HEK293 (cell line): Measurements from ENCODE around the gene TYROBP.
A peak's percentile ranks its signal among the peaks of the same experiment; 100 is the strongest.

ENCODE experiments used
- CTCF ChIA-PET: fragments of 350-600 bp; formaldehyde crosslinking; extraction: SDS; loops from one replicate; lab custom pipeline; 2021; ENCODE audit warnings: antibody characterized with exemption; lab: Yijun Ruan, JAX
- POLR2A ChIA-PET: fragments of 300-600 bp; formaldehyde crosslinking; extraction: SDS; loops from one replicate; lab custom pipeline; 2020; ENCODE audit warnings: antibody characterized with exemption, inconsistent platforms; lab: Yijun Ruan, JAX
- H3K27ac ChIP-seq: fragments of 200-500 bp; sonication (Bioruptor generic); 2 replicates; pipeline ENCODE4 v1.5.1; 2014; ENCODE audit warnings: low read depth, low read length, control low read depth, inconsistent platforms; ENCODE audit errors: extremely low read depth
- H3K36me3 ChIP-seq, 2 experiments: fragments of 200-500 bp in 1 of 2; sonication (Bioruptor generic) in 1 of 2; 1 replicate in 1 of 2; 2 replicates in 1 of 2; pipeline ENCODE4 v1.5.1; 2014 to 2017; ENCODE audit warnings: inconsistent platforms in 2 of 2, low read length in 2 of 2; ENCODE audit not compliant: control insufficient read depth in 2 of 2, insufficient read depth in 1 of 2
- H3K4me1 ChIP-seq: fragments of 200-500 bp; sonication (Bioruptor generic); 2 replicates; pipeline ENCODE4 v1.5.1; 2014; ENCODE audit warnings: mild to moderate bottlenecking, low read length, inconsistent platforms; ENCODE audit not compliant: control insufficient read depth, insufficient read depth
- H3K4me3 ChIP-seq: 2 replicates; pipeline ENCODE4 v1.5.1; 2011; ENCODE audit warnings: low read depth, mild to moderate bottlenecking, control low read depth, low read length, moderate library complexity
- H3K9me3 ChIP-seq: fragments of 200-500 bp; sonication (Bioruptor generic); 2 replicates; pipeline ENCODE4 v1.5.1; 2014; ENCODE audit warnings: low read depth, low read length, inconsistent platforms; ENCODE audit not compliant: control insufficient read depth, insufficient read depth
- MYNN ChIP-seq: fragments of 450-650 bp; formaldehyde crosslinking; IDR thresholded peaks from 2 replicates; pipeline ENCODE4 v1.5.1; 2016; ENCODE audit warnings: missing biosample characterization, missing genetic modification characterization, borderline replicate concordance
- PBX3 ChIP-seq: sonication (generic); formaldehyde crosslinking; IDR thresholded peaks from 2 replicates; pipeline ENCODE4 v1.8.1; 2022; ENCODE audit warnings: mild to moderate bottlenecking, moderate library complexity, missing genetic modification reagents
- PRDM1 ChIP-seq: fragments of 450-650 bp; formaldehyde crosslinking; IDR thresholded peaks from 2 replicates; pipeline ENCODE4; 2016; ENCODE audit warnings: missing biosample characterization, missing genetic modification characterization
- ZIC2 ChIP-seq: fragments of 450-650 bp; formaldehyde crosslinking; IDR thresholded peaks from 2 replicates; pipeline ENCODE4 v1.5.1; 2016; ENCODE audit warnings: missing biosample characterization, missing genetic modification characterization
- ZNF335 ChIP-seq: fragments of 450-650 bp; formaldehyde crosslinking; conservative IDR thresholded peaks from 2 replicates; pipeline ENCODE4 v1.5.1; 2016; ENCODE audit warnings: missing biosample characterization, missing genetic modification characterization
- ZNF341 ChIP-seq: fragments of 450-650 bp; formaldehyde crosslinking; IDR thresholded peaks from 2 replicates; pipeline ENCODE4; 2016; ENCODE audit warnings: low read depth, missing biosample characterization, missing genetic modification characterization
- ZNF510 ChIP-seq: fragments of 450-650 bp; formaldehyde crosslinking; IDR thresholded peaks from 2 replicates; pipeline ENCODE4 v1.5.1; 2018; ENCODE audit warnings: mild to moderate bottlenecking, missing genetic modification characterization, missing biosample characterization; ENCODE audit not compliant: insufficient replicate concordance
- ZNF658 ChIP-seq: fragments of 450-650 bp; formaldehyde crosslinking; IDR thresholded peaks from 2 replicates; pipeline ENCODE4; 2016; ENCODE audit warnings: missing biosample characterization, missing genetic modification characterization
- ZNF664 ChIP-seq: fragments of 450-650 bp; formaldehyde crosslinking; IDR thresholded peaks from 2 replicates; pipeline ENCODE4 v1.5.1; 2016; ENCODE audit warnings: missing biosample characterization, missing genetic modification characterization
- ZNF747 ChIP-seq: fragments of 450-650 bp; formaldehyde crosslinking; IDR thresholded peaks from 2 replicates; pipeline ENCODE4 v1.5.1; 2016; ENCODE audit warnings: missing biosample characterization, missing genetic modification characterization
- TF ChIP-seq, protein P1 (sequence below): fragments of 450-650 bp; formaldehyde crosslinking; IDR thresholded peaks from 2 replicates; pipeline ENCODE4 v1.5.1; 2016; ENCODE audit warnings: missing biosample characterization, missing genetic modification characterization

The TYROBP gene

GRCh38 chr19:35943321-35944301 is 35.5 kb upstream of the TYROBP start (continued):
- no peak for TF ChIP-seq PBX3 (CRISPR knock-in tag)
- peak; percentile 91 for TF ChIP-seq ZNF664 (tag by site-specific recombination)
- TF ChIP-seq MYNN: no peak

DNA sequence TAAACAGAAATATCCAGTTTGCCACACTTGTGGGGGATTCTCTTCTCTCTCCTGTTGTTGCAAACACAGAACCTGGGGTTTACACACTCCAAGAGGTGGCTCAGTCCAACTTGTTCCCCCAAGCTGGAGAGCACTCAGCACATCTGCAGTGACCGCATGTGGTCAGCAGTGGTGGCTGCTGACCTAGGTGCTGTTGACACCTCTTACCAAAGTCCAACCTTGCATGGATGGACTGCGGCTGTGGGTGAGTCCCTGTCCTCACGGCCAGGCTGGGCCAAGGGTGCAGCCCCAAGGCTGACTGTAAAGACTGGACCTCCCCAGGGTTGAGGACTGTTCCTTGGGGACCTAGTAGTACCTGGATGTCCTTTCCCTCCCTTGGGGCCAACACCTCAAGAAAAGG is 34.1 kb upstream of the TYROBP start:
- peaks cover 37 to 48% of the 10 kb centered on the region in 2 experiments for H3K36me3 ChIP-seq
- CTCF ChIA-PET: interaction anchor here (0.6 to 1.1 kb wide), 2 partner anchors 16 to 647 kb away, joined by 3 read pairs; no protein-coding TSS in a partner anchor
- H3K9me3 ChIP-seq: no peaks in the 10 kb centered on the region
- POLR2A ChIA-PET: interaction anchor here (1.7 to 1.8 kb wide), 2 partner anchors 11 to 72 kb away, joined by 3 to 6 read pairs; partner anchors contain the start of gene ALKBH6
- H3K4me3 ChIP-seq: no peak overlapping the region
- peaks cover 13% of the 10 kb centered on the region for H3K4me1 ChIP-seq
- TF ChIP-seq, protein P1, sequence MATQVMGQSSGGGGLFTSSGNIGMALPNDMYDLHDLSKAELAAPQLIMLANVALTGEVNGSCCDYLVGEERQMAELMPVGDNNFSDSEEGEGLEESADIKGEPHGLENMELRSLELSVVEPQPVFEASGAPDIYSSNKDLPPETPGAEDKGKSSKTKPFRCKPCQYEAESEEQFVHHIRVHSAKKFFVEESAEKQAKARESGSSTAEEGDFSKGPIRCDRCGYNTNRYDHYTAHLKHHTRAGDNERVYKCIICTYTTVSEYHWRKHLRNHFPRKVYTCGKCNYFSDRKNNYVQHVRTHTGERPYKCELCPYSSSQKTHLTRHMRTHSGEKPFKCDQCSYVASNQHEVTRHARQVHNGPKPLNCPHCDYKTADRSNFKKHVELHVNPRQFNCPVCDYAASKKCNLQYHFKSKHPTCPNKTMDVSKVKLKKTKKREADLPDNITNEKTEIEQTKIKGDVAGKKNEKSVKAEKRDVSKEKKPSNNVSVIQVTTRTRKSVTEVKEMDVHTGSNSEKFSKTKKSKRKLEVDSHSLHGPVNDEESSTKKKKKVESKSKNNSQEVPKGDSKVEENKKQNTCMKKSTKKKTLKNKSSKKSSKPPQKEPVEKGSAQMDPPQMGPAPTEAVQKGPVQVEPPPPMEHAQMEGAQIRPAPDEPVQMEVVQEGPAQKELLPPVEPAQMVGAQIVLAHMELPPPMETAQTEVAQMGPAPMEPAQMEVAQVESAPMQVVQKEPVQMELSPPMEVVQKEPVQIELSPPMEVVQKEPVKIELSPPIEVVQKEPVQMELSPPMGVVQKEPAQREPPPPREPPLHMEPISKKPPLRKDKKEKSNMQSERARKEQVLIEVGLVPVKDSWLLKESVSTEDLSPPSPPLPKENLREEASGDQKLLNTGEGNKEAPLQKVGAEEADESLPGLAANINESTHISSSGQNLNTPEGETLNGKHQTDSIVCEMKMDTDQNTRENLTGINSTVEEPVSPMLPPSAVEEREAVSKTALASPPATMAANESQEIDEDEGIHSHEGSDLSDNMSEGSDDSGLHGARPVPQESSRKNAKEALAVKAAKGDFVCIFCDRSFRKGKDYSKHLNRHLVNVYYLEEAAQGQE (tag by site-specific recombination): 0 out of 2 replicates have a peak, but pooled peaks have one; percentile 38
- TF ChIP-seq ZNF658 (tag by site-specific recombination): no peak
- H3K27ac ChIP-seq: no peak overlapping the region

GRCh38 chr19:35940839-35941238 is 32.7 kb upstream of the TYROBP start:
- TF ChIP-seq ZNF664 (tag by site-specific recombination) (peak; percentile 70; the same call in 1 of the 2 replicates), ZNF747 (tag by site-specific recombination) (no peak), PRDM1 (tag by site-specific recombination) (peak; percentile 73), ZNF341 (tag by site-specific recombination) (no peak), ZNF335 (tag by site-specific recombination) (no peak)
- Histone ChIP-seq H3K4me1 (peaks cover 22% of the 10 kb centered on the region), H3K4me3 (no peak overlapping the region), H3K9me3 (no peaks in the 10 kb centered on the region; the same call in 1 of the 2 replicates), H3K27ac (0 out of 2 replicates have a peak overlapping the region, but pooled peaks have one; percentile 24), H3K36me3 (peaks cover 37 to 48% of the 10 kb centered on the region in 2 experiments)
- CTCF ChIA-PET: interaction anchor here (0.5 to 1.5 kb wide), 4 partner anchors 8 to 55 kb away, joined by 3 to 7 read pairs (median 4); no protein-coding TSS in a partner anchor
- POLR2A ChIA-PET: interaction anchor here (1.8 kb wide), 1 partner anchor 10 kb away, joined by 6 read pairs; no protein-coding TSS in a partner anchor

GRCh38 chr19:35940078-35940775 is 32.1 kb upstream of the TYROBP start:
- no peaks in the 10 kb centered on the region; the same call in 1 of the 2 replicates for H3K9me3 ChIP-seq
- peaks cover 26% of the 10 kb centered on the region for H3K4me1 ChIP-seq
- peak; percentile 26; the same call in 1 of the 2 replicates for TF ChIP-seq ZIC2
- no peak for TF ChIP-seq ZNF510
- ChIA-PET POLR2A (no interaction called here), CTCF (interaction anchor here (0.6 to 1.5 kb wide), 3 partner anchors 8 to 22 kb away, joined by 3 to 7 read pairs (median 4); no protein-coding TSS in a partner anchor)
- peaks cover 37 to 48% of the 10 kb centered on the region in 2 experiments for H3K36me3 ChIP-seq
- 0 out of 2 replicates have a peak overlapping the region, but pooled peaks have one; percentile 13 for H3K27ac ChIP-seq
- H3K4me3 ChIP-seq: no peak overlapping the region
